ENCODE measurements around the gene SNAI1. TPM values are rescaled to one million over a fixed set of nuclear protein-coding genes. Genes with fewer than 3 reads are reported as not detected.

SNAI1 gene
- total and polyA plus RNA-seq, 7 donors = 0.60 to 2.9 (median 1.8) TPM

DNA sequence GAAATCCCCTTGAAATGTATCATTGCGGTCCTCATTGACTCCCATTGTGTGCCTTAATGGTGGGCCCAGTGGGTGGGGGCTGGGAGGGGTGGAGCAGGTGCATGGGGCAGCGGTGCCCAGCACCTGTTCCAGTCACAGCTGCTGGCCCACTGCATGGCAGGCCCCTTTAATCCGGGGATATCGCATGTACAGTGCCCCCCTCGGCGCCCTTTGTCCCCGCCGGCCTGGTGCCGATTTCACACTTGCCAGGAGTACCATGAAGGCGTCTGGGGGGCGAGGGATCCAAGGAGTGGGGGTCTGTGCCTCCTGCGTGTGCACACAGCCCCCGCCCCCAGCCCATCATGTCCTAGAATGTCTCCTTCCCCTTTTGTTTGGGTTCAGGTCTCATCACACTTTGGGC is 2.8 kb downstream of the SNAI1 start:
- DNase-seq = no peak
- H3K36me3 ChIP-seq = no peaks in the 10 kb centered on the region
- peak overlapping the region in 3 of 4 donors; percentile 30 to 71 (median 47) for H3K27ac ChIP-seq
- TF ChIP-seq EP300 (IDR thresholded peaks at IDR 0.05) = no peak
- no peak for TF ChIP-seq POLR2A (IDR thresholded peaks at IDR 0.05)
- TF ChIP-seq, protein P1, sequence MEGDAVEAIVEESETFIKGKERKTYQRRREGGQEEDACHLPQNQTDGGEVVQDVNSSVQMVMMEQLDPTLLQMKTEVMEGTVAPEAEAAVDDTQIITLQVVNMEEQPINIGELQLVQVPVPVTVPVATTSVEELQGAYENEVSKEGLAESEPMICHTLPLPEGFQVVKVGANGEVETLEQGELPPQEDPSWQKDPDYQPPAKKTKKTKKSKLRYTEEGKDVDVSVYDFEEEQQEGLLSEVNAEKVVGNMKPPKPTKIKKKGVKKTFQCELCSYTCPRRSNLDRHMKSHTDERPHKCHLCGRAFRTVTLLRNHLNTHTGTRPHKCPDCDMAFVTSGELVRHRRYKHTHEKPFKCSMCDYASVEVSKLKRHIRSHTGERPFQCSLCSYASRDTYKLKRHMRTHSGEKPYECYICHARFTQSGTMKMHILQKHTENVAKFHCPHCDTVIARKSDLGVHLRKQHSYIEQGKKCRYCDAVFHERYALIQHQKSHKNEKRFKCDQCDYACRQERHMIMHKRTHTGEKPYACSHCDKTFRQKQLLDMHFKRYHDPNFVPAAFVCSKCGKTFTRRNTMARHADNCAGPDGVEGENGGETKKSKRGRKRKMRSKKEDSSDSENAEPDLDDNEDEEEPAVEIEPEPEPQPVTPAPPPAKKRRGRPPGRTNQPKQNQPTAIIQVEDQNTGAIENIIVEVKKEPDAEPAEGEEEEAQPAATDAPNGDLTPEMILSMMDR (IDR thresholded peaks at IDR 0.05) = no peak
- no peak for TF ChIP-seq POLR2AphosphoS5 (IDR thresholded peaks at IDR 0.05)
- WGBS, 2 donors = 85% methylated on average over 13 of the region's 13 CpGs
- H3K4me3 ChIP-seq = peak overlapping the region in 3 of 4 donors; percentile 48 to 56 (median 51)
- H3K4me1 ChIP-seq = peaks cover 0 to 83% (median 78%) of the 10 kb centered on the region in 4 donors
- intact Hi-C loops (cut with DNase I) = no loop called here
- no peaks in the 10 kb centered on the region for H3K9me3 ChIP-seq
- H3K27me3 ChIP-seq = no peaks in the 10 kb centered on the region

DNA sequence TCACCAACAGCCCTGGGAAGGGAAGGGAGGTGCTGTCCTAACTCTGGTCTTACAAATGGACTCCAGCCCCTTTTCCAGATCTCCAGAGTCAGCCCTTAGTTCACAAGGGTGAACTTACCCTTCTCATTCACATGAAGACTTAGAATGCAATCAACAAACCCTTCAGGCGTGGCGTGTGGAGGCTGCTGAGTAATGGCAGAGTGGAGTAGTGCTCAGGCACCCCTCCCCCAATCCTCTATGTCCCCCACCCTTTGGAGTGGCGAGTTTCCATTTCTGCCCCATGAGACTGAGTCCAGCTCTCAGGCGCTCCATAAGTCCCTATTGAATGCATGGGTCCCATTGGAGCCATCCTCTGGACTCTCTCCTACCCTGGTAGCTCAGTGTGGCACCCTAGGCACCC is 3.3 kb downstream of the SNAI1 start:
- intact Hi-C loops (cut with DNase I) = no loop called here
- no peak for DNase-seq
- H3K4me1 ChIP-seq = peaks cover 0 to 87% (median 80%) of the 10 kb centered on the region in 4 donors
- TF ChIP-seq, protein P1 (IDR thresholded peaks at IDR 0.05) = no peak
- TF ChIP-seq POLR2A (IDR thresholded peaks at IDR 0.05) (no peak), POLR2AphosphoS5 (IDR thresholded peaks at IDR 0.05) (no peak), EP300 (IDR thresholded peaks at IDR 0.05) (no peak)
- no peaks in the 10 kb centered on the region for H3K9me3 ChIP-seq
- WGBS, 2 donors = 87% methylated on average over 4 of the region's 4 CpGs
- H3K4me3 ChIP-seq = peak overlapping the region in 1 of 4 donors; percentile 56
- H3K27me3 ChIP-seq = no peaks in the 10 kb centered on the region
- H3K27ac ChIP-seq = peak overlapping the region in 2 of 4 donors; percentile 30 to 79
- H3K36me3 ChIP-seq = no peaks in the 10 kb centered on the region

- H3K36me3 ChIP-seq = no peaks in the 10 kb centered on the region
- WGBS, 2 donors = 85 to 90% methylated on average over 15 of the region's 15 CpGs
- no peaks in the 10 kb centered on the region for H3K9me3 ChIP-seq
- DNase-seq = no peak
- no peaks in the 10 kb centered on the region for H3K27me3 ChIP-seq
- no peak for TF ChIP-seq EP300 (IDR thresholded peaks at IDR 0.05)
- no peak for TF ChIP-seq POLR2AphosphoS5 (IDR thresholded peaks at IDR 0.05)
- no peak for TF ChIP-seq POLR2A (IDR thresholded peaks at IDR 0.05)
- TF ChIP-seq, protein P1 (IDR thresholded peaks at IDR 0.05) = no peak
- H3K4me1 ChIP-seq = peaks cover 0 to 86% (median 77%) of the 10 kb centered on the region in 4 donors
- peak overlapping the region; percentile 69 to 79 (median 71) for H3K27ac ChIP-seq
- no peak overlapping the region for H3K4me3 ChIP-seq
- intact Hi-C loops (cut with DNase I) = no loop called here
These were observed 4.5 kb downstream of the SNAI1 start for GRCh38 chr20:49987015-49987867.

DNA sequence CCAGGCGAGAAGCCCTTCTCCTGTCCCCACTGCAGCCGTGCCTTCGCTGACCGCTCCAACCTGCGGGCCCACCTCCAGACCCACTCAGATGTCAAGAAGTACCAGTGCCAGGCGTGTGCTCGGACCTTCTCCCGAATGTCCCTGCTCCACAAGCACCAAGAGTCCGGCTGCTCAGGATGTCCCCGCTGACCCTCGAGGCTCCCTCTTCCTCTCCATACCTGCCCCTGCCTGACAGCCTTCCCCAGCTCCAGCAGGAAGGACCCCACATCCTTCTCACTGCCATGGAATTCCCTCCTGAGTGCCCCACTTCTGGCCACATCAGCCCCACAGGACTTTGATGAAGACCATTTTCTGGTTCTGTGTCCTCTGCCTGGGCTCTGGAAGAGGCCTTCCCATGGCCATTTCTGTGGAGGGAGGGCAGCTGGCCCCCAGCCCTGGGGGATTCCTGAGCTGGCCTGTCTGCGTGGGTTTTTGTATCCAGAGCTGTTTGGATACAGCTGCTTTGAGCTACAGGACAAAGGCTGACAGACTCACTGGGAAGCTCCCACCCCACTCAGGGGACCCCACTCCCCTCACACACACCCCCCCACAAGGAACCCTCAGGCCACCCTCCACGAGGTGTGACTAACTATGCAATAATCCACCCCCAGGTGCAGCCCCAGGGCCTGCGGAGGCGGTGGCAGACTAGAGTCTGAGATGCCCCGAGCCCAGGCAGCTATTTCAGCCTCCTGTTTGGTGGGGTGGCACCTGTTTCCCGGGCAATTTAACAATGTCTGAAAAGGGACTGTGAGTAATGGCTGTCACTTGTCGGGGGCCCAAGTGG is 5.3 kb downstream of the SNAI1 start:
- intact Hi-C loops (cut with DNase I) = no loop called here
- no peaks in the 10 kb centered on the region for H3K27me3 ChIP-seq
- DNase-seq = no peak
- no peaks in the 10 kb centered on the region for H3K9me3 ChIP-seq
- no peaks in the 10 kb centered on the region for H3K36me3 ChIP-seq
- TF ChIP-seq POLR2AphosphoS5 (IDR thresholded peaks at IDR 0.05) (no peak), POLR2A (IDR thresholded peaks at IDR 0.05) (no peak), EP300 (IDR thresholded peaks at IDR 0.05) (no peak)
- TF ChIP-seq, protein P1 (IDR thresholded peaks at IDR 0.05) = no peak
- peaks cover 0 to 79% (median 69%) of the 10 kb centered on the region in 4 donors for H3K4me1 ChIP-seq
- no peak overlapping the region for H3K4me3 ChIP-seq
- peak overlapping the region; percentile 69 to 79 (median 71) for H3K27ac ChIP-seq
- WGBS, 2 donors = 83 to 85% methylated on average over 18 of the region's 18 CpGs
